Bone marrow (tissue), 2 donors: Measurements from ENCODE around the gene GGT6.

Experiments used
- DNase-seq, 2 donors: peaks; one replicate each; lab custom pipeline; 2025; lab: John Stamatoyannopoulos, UW

The GGT6 gene

DNA sequence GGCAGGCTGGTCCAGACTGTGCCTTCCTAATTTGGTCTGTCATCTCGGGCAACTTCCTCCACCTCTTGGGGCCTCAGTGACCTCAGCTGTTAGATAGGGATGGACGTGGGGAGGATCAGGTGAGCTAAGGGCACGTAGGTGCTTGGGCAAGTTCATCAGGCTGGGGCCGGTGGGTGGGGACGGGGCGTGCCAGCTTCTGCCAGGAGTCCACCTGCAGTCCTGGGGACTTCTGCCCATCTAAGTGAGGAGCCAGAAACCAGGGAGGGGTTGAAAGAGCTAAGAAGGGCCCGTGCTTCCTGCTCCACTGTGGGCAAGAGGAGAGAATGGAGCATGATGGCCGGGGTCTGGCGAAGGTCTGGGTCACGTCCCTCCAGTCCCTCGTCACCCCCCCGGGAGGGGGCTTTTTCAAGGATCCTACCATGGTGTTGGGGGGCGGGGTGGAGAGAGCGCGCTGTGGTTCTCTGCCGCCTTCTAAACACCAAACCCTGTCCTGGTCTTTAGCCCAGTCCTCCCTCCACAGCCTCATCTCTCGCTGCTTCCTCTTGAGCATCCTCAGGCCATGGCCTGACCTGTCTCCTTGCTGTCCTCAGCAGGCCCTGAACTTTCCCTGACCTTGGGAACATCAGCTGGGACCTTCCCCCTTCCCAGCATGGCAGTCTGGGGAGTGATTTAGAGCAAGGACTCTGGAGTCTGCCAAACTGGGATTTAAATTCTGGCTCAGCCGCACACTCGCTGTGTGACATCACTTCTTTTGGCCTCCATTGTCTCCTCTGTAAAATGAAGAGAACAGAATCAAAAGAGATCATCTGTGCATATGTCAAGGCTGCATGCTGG is 40.1 kb downstream of the GGT6 start:
- DNase-seq, result no peak

- DNase-seq, result no peak
Measured at GRCh38 chr17:4519361-4519788, 41.0 kb downstream of the GGT6 start.

- no peak for DNase-seq
Measured at GRCh38 chr17:4518901-4519300, 41.5 kb downstream of the GGT6 start.

DNA sequence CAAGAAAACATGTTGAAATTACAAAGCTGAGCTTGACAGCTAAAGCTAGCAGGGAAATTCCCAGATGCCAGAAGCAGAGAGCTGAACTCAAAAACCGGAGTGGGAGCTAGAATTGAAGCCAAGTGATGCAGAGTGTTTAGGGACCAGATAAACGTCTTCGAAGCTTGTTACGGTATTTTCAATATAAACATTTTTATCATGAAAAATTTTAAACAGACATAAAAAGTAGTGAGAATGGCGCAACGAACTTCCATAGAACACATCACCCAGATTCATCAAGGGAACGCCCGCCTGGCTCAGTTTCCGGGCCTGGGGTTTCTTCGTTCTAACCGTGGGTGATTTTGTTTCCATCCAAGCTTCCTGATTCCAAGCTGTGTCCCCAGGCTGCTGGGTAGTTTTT is 43.6 kb downstream of the GGT6 start:
- DNase-seq, result no peak

- no peak for DNase-seq
Measured at GRCh38 chr17:4515501-4515900, 44.9 kb downstream of the GGT6 start.

DNA sequence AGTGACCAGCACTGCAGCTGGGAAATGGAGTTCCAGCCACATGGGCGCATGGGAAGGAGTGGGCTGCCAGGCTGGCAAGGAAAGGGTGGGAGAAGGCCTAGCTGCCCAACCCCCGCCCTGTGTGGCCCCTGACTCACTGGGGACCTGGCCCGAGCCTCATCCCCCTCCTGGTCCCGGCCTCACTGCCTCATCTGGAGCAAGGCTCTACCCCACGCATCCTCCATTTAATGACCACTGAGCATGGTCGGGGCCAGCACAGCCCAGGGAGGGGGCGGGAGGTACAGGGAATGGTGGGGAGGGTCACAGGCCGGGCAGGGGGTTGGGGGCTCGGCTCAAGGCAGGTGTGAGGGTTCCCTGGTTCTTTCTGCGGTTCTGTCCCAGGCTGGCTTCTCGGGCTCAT is 45.6 kb downstream of the GGT6 start:
- DNase-seq, result no peak

DNA sequence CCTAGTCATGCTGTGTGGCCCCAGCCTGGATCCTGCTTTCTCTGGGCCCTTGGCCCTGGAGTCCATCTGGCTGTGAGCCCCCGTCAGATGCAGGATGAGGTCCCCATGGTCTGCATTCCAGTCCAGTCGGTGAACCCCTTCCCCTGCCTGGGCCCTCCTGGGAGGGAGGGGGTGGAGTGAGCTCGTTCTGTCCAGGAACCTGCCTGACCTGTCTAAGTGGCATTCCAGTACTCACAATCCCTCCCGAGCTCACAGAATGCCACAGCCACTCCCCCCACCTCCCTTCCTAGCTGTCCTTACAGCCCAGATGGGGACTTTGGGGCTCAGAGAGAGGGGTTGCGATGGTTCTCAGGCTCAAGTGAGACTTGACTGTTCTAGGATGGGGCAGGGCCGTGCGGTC is 46.2 kb downstream of the GGT6 start:
- DNase-seq, result no peak

GRCh38 chr17:4513113-4514032 is 47.0 kb downstream of the GGT6 start:
- no peak for DNase-seq

DNA sequence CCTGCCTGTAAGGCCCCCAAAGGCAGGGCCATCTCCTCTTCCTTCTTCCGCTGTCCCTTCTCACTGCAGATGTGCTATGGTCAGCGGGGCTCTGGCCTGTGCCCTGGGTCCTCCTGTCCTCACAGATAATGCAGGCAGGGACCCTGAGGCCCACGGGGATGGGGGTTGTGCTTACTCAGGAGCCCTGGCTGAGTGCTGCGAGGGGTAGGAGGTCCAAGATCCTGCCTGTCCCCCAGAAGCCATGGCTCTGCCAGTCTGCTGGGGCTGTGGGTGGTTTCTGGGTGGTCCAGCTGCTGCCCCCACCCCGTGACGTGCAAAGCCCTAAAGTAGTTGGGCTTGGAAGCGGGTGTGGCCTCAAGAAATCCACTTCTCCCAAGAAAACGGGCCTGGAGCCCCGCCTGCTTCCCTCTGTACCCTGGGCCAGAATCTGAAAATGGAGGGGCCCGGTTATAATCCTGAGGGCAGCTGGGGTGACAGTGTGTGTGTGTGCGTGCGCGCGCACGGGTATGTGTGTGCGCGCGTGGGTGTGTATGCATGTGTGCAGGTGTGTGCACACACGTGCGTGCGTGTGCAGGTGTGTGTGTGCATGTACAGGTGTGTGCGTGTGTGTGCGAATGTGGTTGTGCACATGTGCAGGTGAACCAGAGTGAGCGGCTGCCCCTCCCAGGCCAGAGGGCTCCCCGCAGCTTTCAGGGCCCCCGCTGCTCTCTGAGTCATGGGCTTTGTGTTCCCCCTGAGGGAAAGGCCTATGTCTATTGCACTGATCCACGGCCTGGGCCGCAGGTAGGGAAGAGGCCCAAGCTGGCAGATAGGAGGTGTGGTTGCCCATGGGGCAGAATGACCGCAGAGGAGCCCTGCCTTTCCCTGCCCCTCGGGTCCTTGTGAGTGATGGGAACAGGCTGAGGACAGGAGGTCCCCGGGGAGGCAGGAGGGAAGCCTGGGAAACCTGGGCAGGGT is 47.9 kb downstream of the GGT6 start:
- no peak for DNase-seq

- DNase-seq, result no peak
Measured at GRCh38 chr17:4511199-4511932, 49.0 kb downstream of the GGT6 start.

DNA sequence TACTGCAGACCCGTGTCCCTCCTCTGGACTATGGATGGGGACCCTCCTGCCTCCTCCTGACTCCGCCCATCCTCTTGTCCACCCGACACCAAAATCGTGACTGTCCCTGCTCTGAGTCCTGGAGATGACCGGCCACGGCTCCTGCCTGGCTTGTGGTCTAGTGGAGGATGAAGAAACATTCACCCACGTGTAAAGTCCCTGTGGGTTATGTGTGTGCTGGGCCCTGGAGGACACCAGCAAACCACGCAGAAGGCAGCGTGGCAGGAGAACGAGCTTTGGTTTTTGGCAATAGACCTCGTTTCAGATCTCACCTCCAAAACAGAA is 49.8 kb downstream of the GGT6 start:
- DNase-seq, result no peak

GRCh38 chr17:4509923-4510617 is 50.3 kb downstream of the GGT6 start:
- no peak for DNase-seq

DNA sequence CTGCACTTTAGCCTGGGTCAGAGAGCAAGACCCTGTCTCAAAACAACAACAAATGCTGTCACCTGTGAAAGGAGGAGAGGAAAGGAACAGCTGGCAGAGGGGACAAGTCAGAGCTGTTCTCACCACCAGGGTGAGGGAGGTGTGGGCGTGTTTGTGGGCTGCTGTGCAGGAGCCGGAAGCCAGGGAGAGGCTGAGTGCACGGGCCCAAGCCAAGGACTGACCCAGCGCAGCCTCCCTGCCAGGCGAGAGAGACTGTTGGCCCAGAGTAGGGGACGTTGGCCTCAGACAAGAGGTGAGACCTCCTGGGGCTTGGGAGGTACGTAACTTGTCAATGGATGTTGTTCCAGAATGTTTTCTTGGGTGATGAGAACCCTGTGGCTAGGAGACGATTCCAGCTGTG is 51.0 kb downstream of the GGT6 start:
- DNase-seq, result no peak

DNA sequence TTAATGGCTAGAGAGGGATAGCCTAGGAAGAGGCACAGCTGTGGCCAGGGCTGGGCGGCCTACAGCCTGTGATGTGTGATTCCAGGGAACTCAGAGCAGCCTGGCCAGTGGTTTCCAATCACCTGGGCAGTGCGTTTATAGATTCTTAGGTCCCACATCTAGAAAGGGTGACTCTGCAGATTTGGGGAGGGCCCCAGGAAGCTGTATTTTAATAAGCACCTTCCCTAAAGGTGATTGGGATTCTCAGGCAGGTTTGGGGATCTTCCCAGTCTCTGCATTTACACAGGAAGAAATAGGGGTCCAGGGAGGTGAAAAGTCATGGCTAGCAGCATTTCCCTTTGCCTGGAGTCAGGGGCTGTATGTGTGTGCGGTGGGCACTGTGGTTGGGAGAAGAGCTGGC is 52.2 kb downstream of the GGT6 start:
- DNase-seq, result no peak

- no peak for DNase-seq
Measured at GRCh38 chr17:4507361-4508111, 52.8 kb downstream of the GGT6 start.
